Ovary (tissue), 3 donors: ENCODE results near the gene PTPRK.

Experiments used
- CTCF ChIP-seq, 3 donors: fragments of 450-650 bp in 2 of 3; fragments of 200-600 bp in 1 of 3; IDR thresholded peaks; one replicate each; pipeline versions ENCODE4 v1.5.1 to v1.8.0; 2016 to 2022; ENCODE audit warnings: antibody characterized with exemption in 3 of 3, mild to moderate bottlenecking in 1 of 3
- EP300 ChIP-seq: sonication (generic); formaldehyde crosslinking; IDR thresholded peaks from one replicate; pipeline ENCODE4 v1.6.1; 2017; ENCODE audit warnings: antibody characterized with exemption
- POLR2A ChIP-seq: fragments of 450-650 bp; IDR thresholded peaks from one replicate; pipeline ENCODE4 v1.6.1; 2017; ENCODE audit warnings: antibody characterized with exemption, mild to moderate bottlenecking, moderate library complexity
- donor health status: DM: no; HTN: no; CAD: no.

- TF ChIP-seq POLR2A (no peak), CTCF (IDR thresholded peaks at IDR 0.05) (no peak), EP300 (no peak)
Observed at GRCh38 chr6:128302942-128303341, 217.5 kb downstream of the PTPRK start.
